GM12872 (cell line): ENCODE measurements around the gene TMTC4.

Source experiments
- TF ChIP-seq, protein P1 (sequence below): IDR thresholded peaks from 3 replicates; pipeline ENCODE4 v1.5.1; 2011; ENCODE audit warnings: low read depth, mild to moderate bottlenecking, low read length, moderate library complexity; ENCODE audit not compliant: insufficient read depth

Gene TMTC4

GRCh38 chr13:100664171-100664900, 10.3 kb downstream of the TMTC4 start:
- TF ChIP-seq, protein P1, sequence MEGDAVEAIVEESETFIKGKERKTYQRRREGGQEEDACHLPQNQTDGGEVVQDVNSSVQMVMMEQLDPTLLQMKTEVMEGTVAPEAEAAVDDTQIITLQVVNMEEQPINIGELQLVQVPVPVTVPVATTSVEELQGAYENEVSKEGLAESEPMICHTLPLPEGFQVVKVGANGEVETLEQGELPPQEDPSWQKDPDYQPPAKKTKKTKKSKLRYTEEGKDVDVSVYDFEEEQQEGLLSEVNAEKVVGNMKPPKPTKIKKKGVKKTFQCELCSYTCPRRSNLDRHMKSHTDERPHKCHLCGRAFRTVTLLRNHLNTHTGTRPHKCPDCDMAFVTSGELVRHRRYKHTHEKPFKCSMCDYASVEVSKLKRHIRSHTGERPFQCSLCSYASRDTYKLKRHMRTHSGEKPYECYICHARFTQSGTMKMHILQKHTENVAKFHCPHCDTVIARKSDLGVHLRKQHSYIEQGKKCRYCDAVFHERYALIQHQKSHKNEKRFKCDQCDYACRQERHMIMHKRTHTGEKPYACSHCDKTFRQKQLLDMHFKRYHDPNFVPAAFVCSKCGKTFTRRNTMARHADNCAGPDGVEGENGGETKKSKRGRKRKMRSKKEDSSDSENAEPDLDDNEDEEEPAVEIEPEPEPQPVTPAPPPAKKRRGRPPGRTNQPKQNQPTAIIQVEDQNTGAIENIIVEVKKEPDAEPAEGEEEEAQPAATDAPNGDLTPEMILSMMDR, result no peak

- TF ChIP-seq, protein P1, result no peak
Measured at GRCh38 chr13:100662468-100663211, 12.0 kb downstream of the TMTC4 start.

- TF ChIP-seq, protein P1, result no peak
Measured at GRCh38 chr13:100660761-100661160, 13.8 kb downstream of the TMTC4 start.

DNA sequence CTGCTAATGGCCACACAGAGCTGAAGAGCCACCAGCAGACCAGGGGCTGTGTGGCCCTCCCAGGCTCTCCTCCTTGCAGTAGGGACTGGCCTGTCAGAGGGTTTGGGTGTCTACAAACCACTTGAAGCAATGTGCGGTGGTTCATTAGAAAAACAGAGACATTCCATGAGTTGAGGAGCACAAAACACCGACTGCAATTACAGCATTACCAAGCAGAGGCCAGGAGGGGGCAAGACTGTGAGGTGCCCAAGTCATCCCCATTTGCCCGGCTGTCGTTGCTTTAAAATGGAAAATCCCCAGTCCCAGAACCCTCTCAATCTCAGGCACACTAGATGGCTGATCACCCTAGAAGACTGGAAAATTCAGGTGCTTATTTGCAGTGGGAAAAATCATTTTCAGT, 15.0 kb downstream of the TMTC4 start:
- TF ChIP-seq, protein P1, result no peak

DNA sequence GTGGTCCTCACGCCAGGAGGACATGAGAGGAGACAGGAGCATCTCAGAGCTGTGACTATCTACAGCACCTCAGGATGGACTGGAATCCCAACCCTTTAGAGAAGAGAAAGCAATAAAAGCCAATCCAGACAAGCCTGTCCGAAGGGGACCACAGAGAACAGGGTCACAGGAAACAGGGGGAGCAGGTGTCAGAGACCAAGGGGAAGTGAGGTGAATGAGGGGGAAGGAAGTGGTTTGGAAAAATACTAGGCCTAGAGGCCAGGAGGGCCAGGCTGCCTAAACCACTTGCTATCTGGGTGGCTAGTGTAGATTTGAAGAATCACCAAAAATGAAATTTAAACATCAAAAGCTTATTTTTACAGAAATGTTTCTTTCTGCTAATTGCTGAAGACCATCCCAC, 16.2 kb downstream of the TMTC4 start:
- TF ChIP-seq, protein P1, result no peak

DNA sequence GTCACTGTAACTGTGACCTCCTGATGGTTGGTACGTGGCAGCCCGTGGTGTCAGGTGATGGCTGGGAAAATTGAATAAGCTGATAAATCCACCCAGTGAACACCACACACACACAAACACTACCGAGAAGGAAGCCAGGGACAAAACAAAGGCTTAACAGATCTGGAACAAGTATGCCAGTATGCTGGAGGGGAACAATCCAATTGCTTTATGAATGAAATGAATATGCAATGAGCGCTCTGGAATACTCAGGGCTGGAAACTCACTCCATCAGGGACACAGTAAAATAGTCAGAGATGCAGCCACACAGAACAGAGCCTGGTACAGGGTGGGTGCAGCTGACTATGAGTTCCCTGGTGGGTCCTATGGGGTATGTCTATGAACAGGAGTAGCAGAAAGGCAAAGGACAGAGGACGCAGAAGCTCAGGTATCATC, 16.7 kb downstream of the TMTC4 start:
- TF ChIP-seq, protein P1, result no peak

- TF ChIP-seq, protein P1, result no peak
Measured at GRCh38 chr13:100652510-100652909, 22.1 kb downstream of the TMTC4 start.
